DOHH2 (cell line): ENCODE measurements around the gene NRXN3.

Experiments
- EZH2phosphoT487 ChIP-seq: fragments of 200-600 bp; sonication (generic); IDR thresholded peaks from 2 replicates; pipeline ENCODE4 v1.6.1; 2017; ENCODE audit warnings: borderline replicate concordance, mild to moderate bottlenecking, antibody characterized with exemption, low read length, moderate library complexity, mixed read lengths
- TF ChIP-seq, protein P1 (sequence below): fragments of 200-600 bp; sonication (generic); IDR thresholded peaks from one replicate; pipeline ENCODE4 v1.5.1; 2014; ENCODE audit warnings: antibody characterized with exemption, mild to moderate bottlenecking, low read depth, low read length; ENCODE audit not compliant: poor library complexity, severe bottlenecking

GRCh38 chr14:79270361-79270760 is 1100.2 kb downstream of the NRXN3 start:
- TF ChIP-seq, protein P1, sequence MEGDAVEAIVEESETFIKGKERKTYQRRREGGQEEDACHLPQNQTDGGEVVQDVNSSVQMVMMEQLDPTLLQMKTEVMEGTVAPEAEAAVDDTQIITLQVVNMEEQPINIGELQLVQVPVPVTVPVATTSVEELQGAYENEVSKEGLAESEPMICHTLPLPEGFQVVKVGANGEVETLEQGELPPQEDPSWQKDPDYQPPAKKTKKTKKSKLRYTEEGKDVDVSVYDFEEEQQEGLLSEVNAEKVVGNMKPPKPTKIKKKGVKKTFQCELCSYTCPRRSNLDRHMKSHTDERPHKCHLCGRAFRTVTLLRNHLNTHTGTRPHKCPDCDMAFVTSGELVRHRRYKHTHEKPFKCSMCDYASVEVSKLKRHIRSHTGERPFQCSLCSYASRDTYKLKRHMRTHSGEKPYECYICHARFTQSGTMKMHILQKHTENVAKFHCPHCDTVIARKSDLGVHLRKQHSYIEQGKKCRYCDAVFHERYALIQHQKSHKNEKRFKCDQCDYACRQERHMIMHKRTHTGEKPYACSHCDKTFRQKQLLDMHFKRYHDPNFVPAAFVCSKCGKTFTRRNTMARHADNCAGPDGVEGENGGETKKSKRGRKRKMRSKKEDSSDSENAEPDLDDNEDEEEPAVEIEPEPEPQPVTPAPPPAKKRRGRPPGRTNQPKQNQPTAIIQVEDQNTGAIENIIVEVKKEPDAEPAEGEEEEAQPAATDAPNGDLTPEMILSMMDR: no peak
- no peak for TF ChIP-seq EZH2phosphoT487
